ENCODE data around the gene HTT.

HTT gene

DNA sequence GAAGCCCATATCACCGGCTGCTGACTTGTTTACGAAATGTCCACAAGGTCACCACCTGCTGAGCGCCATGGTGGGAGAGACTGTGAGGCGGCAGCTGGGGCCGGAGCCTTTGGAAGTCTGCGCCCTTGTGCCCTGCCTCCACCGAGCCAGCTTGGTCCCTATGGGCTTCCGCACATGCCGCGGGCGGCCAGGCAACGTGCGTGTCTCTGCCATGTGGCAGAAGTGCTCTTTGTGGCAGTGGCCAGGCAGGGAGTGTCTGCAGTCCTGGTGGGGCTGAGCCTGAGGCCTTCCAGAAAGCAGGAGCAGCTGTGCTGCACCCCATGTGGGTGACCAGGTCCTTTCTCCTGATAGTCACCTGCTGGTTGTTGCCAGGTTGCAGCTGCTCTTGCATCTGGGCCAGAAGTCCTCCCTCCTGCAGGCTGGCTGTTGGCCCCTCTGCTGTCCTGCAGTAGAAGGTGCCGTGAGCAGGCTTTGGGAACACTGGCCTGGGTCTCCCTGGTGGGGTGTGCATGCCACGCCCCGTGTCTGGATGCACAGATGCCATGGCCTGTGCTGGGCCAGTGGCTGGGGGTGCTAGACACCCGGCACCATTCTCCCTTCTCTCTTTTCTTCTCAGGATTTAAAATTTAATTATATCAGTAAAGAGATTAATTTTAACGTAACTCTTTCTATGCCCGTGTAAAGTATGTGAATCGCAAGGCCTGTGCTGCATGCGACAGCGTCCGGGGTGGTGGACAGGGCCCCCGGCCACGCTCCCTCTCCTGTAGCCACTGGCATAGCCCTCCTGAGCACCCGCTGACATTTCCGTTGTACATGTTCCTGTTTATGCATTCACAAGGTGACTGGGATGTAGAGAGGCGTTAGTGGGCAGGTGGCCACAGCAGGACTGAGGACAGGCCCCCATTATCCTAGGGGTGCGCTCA lies 165.8 kb downstream of the HTT start:
- no peak for DNase-seq

- no peak for DNase-seq
Observed at GRCh38 chr4:3240936-3241522, 166.5 kb downstream of the HTT start.

DNA sequence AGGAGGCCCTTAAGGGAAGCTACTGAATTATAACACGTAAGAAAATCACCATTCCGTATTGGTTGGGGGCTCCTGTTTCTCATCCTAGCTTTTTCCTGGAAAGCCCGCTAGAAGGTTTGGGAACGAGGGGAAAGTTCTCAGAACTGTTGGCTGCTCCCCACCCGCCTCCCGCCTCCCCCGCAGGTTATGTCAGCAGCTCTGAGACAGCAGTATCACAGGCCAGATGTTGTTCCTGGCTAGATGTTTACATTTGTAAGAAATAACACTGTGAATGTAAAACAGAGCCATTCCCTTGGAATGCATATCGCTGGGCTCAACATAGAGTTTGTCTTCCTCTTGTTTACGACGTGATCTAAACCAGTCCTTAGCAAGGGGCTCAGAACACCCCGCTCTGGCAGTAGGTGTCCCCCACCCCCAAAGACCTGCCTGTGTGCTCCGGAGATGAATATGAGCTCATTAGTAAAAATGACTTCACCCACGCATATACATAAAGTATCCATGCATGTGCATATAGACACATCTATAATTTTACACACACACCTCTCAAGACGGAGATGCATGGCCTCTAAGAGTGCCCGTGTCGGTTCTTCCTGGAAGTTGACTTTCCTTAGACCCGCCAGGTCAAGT lies 167.5 kb downstream of the HTT start:
- no peak for DNase-seq

GRCh38 chr4:3243136-3243780 lies 168.8 kb downstream of the HTT start:
- no peak for DNase-seq

GRCh38 chr4:3244002-3244401 lies 169.5 kb downstream of the HTT start:
- DNase-seq = no peak

DNA sequence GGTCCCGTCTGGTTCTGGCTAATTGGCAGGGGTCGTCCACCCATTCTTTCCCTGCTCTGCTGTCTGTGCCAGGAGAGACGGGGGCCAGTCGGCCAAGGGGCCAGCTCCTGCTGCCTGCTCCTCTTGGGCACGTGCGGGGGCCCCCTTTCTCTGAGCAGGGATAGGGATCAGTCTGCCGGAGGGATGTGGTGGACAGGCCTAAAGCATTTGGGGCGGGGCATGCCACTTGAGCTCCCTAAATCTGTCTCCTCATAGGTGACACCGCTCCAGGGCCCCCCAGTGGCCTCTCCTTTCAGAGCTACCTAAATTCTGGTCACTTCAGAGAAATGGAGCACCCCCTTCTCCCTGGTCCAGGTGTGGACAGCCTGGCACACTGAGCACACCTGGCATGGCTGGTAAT lies 170.3 kb downstream of the HTT start:
- DNase-seq = no peak

- no peak for DNase-seq
Observed at GRCh38 chr4:3245676-3246075, 171.2 kb downstream of the HTT start.

GRCh38 chr4:3246458-3247398 lies 172.2 kb downstream of the HTT start:
- no peak for DNase-seq

DNA sequence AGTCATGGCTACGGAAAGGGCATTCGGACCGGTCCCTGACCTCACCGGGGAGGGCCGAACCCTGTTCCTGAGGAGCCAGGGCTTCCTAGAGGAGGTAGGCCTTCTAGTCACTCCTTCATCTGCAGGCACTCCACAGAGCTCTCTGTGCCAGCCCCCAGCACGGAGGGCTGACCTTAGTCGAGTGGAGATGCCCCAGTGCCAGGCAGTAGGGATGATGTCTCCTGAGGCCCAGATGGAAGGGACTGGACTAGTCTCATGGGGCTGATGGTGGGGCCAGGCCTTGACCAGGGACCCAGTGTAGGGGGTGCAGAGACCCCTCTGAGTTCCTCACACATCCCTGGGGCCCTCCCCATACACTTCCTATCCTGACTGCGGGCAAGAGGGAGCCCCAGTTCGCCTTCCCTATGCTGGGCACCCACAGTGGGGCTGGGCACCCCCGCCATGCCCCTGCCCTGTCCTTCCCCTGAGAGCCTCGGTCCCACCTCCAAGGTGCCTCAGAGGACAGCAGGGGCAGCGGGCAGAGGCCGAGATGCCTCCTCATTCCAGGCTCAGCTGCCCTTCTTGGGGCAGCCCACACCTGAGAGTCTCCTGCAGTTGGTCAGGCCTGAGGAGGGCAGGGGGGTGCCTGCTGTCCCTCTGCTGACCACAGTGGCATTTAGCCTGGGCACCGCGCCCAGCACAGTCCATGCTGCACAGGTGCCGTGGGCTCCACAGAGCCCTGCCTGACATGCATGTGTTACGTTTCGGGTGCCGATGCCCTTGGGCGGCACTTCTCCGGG lies 173.1 kb downstream of the HTT start:
- no peak for DNase-seq

GRCh38 chr4:3248178-3248480 lies 173.6 kb downstream of the HTT start:
- DNase-seq = no peak

DNA sequence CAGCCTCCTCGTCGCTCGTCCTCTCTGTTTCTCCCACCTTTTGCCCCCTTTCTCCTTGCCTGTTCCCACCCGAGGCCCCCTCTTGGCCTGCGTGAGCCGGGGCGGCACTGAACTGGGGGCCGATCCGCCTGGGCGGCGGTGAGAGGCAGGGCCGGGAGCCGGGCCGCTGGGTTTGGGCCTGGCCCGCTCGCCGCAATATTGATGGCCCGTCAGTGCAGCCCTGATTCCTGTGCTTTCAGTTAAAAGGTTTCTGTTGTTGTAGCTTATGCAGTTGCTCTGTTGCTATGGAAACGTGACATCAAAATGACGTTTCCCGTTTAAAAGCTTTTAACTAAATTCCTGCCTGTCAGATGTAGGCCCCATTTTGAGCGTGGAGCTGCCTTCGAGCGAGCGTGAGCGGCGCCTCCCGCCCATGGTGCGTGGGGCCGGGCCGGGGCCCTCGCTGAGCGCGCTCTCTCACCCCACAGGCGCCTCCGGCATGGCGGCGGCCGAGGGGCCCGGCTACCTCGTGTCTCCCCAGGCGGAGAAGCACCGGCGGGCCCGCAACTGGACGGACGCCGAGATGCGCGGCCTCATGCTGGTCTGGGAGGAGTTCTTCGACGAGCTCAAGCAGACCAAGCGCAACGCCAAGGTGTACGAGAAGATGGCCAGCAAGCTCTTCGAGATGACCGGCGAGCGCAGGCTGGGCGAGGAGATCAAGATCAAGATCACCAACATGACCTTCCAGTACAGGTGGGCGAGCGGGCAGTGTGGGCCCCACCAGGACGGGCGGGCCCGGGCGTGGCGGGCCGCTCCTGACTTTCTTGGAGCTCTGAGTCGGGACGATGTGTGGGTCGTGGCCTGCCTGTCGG lies 174.6 kb downstream of the HTT start, which contains the start of gene MSANTD1:
TSS of gene MSANTD1 (plus strand) at position 349 of the 851 bp plus-strand sequence. CDS start at position 413, 64 bp downstream.
- no peak for DNase-seq

DNA sequence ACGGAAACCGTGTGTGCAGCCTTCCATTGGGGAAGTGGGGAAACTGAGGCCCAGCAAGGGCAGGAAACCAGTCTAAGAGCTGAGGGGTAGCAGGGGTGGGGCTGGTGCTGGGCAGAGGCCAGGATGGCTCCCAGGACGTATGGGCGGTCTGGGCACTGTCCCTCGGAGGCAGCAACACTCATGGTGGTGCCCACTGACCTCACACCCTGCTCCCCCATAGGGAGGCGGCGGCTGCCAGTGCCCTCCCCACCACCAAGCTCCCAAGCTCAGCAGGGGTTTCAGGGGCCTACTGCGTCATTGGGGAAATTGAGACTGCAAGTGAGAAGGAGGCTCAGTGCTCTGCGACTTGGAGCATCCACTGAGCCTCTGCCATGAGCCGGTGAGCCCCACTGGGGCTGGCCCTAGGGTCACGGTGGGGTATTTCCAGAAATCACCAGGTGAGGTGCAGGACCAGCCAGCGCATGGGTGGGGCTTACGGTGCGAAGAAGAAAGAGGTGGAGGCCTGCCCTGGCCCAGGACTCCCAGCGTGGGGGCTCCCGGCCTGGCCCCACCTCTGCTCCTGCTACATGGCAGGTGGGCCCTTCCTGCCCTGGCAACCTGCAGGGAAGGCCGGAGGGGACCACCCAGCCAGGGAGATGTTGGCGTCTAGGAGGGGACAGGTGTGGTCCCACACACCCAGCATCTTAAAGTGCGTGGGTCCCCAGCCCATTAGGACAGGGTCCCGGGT lies 175.4 kb downstream of the HTT start:
- no peak for DNase-seq

DNA sequence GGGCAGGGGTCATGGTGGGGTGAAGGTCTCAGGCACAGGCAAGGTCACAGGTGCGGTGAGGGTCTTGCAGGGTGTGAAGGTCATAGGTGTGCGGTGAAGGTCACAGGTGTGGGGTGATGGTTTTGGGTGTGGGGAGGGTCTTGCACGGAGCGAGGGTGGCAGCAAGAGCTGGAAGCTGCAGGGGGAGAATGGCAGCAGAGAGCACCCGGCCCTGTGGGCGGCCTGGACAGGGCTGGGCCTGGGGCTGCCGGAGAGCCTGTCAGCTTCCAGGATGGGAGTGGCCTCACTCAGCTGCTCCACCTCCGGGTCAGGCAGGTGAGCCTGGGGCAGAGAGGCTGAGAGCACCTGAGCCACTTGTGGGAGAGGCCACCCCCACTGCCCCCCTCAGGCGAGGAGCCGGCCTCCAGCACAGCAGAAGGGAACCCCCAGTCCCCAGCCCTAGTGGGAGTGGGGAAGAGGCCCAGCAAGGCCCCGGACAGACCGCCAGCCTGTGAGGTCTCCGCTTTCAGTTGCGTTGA lies 176.0 kb downstream of the HTT start:
- DNase-seq = no peak

- DNase-seq = no peak
Observed at GRCh38 chr4:3250956-3251690, 176.6 kb downstream of the HTT start.

- DNase-seq = no peak
Observed at GRCh38 chr4:3251691-3252479, 177.4 kb downstream of the HTT start.

- no peak for DNase-seq
Observed at GRCh38 chr4:3252480-3252828, 178.0 kb downstream of the HTT start.

- no peak for DNase-seq
Observed at GRCh38 chr4:3252831-3253641, 178.6 kb downstream of the HTT start.

Data from CD4-positive, alpha-beta T cell treated with Interferon alpha-2 for 1 hour (primary cell).